ENCODE measurements around the gene SEPTIN6.

DNA sequence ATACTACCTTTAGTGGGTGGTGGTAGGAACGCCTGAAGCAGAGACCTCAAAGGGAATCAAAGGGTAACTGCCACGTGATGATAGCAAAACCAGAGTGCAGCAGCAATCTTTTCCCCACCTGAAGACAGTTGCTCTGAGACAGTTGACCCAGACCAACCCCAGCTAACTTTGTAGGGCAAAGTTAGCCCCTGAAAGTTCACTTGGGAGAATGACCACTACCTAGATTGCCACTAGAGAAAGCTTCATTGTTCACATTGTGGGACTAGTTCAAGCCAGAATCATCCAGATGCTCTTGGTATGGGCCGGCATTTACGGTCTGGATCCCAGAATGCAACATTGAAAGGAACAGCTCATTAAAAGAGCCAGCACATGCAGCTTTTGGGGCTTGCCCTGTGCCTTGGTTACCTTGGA lies 4.1 kb downstream of the SEPTIN6 start:
- no peak for TF ChIP-seq SUZ12 (IDR thresholded peaks at IDR 0.05)
- TF ChIP-seq ZNF384 (IDR thresholded peaks at IDR 0.05): no peak
- TF ChIP-seq L3MBTL2 (conservative IDR thresholded peaks at IDR 0.05): no peak
- no peak for TF ChIP-seq HDGF (IDR thresholded peaks at IDR 0.05; ENCODE audit: borderline replicate concordance)
- TF ChIP-seq SP1 (IDR thresholded peaks at IDR 0.05): no peak
- no peak for TF ChIP-seq CTBP1 (IDR thresholded peaks at IDR 0.05; ENCODE audit: borderline replicate concordance)
